Colonic mucosa (tissue), 4 donors: Measurements from ENCODE around the gene PASK. TPM values are rescaled to one million over a fixed set of nuclear protein-coding genes. Genes with fewer than 3 reads are reported as not detected.

Experiments used
- DNase-seq: peaks from one replicate; pipeline ENCODE4 v3.0.0-alpha.2; 2020
- H3K27ac ChIP-seq: fragments of 200-600 bp; one replicate; pipeline ENCODE4 v1.8.0; 2021
- H3K27me3 ChIP-seq: fragments of 200-600 bp; one replicate; pipeline ENCODE4 v1.8.0; 2021
- H3K36me3 ChIP-seq: fragments of 200-600 bp; one replicate; pipeline ENCODE4 v1.8.0; 2021
- H3K4me1 ChIP-seq: fragments of 200-600 bp; one replicate; pipeline ENCODE4 v1.8.0; 2021; ENCODE audit warnings: mild to moderate bottlenecking
- H3K4me3 ChIP-seq: fragments of 200-600 bp; one replicate; pipeline ENCODE4 v1.8.0; 2021
- H3K9ac ChIP-seq, 2 donors: one replicate each; pipeline ENCODE4 v1.7.0; 2013; ENCODE audit warnings: control low read depth in 2 of 2, low read depth in 2 of 2, low read length in 2 of 2
- H3K9me3 ChIP-seq: fragments of 200-600 bp; one replicate; pipeline ENCODE4 v1.8.0; 2021
- CTCF ChIP-seq: fragments of 200-600 bp; IDR thresholded peaks from one replicate; pipeline ENCODE4 v1.8.0; 2022; ENCODE audit warnings: antibody characterized with exemption, mild to moderate bottlenecking
- intact Hi-C: fragments of 100-400 bp; cut with DNase I; formaldehyde crosslinking; loops from one replicate; pipeline ENCODE4 v1.14.1; 2022
- total RNA-seq, 2 donors: library from RNA; stranded (reverse); fragmentation: NEBNext Ultra II Directional in 1 of 2; extraction: Animal tissue kit (Norgen Biotek cat#: 25700) in 1 of 2; gene quantifications; one replicate each; pipeline ENCODE4 v1.2.1, GENCODE V29; 2021
- donor health status: healthy.
- donor health status: DM: no; HTN: no; CAD: no.
- donor health status: DM: no; HTN: no; CAD: no.

PASK gene
- total RNA-seq, 2 donors from 2014 or later = 5.6 to 39.2 TPM

DNA sequence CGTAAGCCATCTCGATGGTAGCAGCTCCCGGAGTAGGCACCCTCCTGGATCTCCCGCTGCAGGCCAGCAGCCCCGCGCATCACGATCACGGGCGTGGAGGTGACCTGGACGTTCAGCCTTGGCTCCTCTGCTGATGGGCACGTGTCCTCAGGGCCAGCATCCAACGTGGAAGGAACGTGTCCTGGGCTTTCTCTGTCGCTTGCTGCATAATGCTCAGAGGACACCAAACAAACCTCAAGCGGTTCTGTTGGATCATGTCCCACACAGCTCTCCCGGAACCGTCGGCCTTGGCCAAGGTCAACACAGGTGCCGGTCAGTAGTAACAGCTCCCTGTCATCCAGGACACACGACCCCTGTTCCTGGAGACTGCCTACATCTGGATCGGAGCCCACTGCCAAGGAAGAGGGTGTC lies 23.1 kb downstream of the PASK start:
- H3K27ac ChIP-seq = no peak overlapping the region
- DNase-seq = no peak
- H3K9me3 ChIP-seq = no peaks in the 10 kb centered on the region
- H3K4me1 ChIP-seq = no peaks in the 10 kb centered on the region
- intact Hi-C loops = no loop called here
- no peak overlapping the region for H3K4me3 ChIP-seq
- no peak for TF ChIP-seq CTCF
- no peaks in the 10 kb centered on the region for H3K27me3 ChIP-seq
- no peak overlapping the region for H3K9ac ChIP-seq
- no peaks in the 10 kb centered on the region for H3K36me3 ChIP-seq

DNA sequence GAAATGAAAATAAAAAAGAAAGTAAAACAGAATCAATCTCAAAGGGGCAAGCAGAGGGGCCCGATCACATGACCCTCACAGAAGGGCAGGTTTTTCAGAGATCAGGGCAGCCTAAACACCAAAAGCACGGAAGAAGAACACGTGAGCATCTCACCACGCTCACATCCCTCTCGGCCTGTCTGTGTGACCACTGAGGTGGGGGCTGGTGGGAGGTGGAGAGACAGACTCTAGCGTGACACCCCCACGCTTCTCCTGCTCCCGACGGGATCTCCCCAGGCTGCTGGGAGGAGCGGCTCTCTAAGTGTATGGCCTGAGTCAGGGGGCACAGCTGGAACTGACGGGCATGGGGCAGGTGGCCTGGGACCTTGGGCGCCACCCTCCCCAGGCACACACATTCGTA lies 23.6 kb downstream of the PASK start:
- no peak overlapping the region for H3K4me3 ChIP-seq
- H3K9me3 ChIP-seq = no peaks in the 10 kb centered on the region
- intact Hi-C loops = no loop called here
- no peak for DNase-seq
- no peaks in the 10 kb centered on the region for H3K4me1 ChIP-seq
- H3K9ac ChIP-seq = no peak overlapping the region
- no peak for TF ChIP-seq CTCF
- no peaks in the 10 kb centered on the region for H3K27me3 ChIP-seq
- no peaks in the 10 kb centered on the region for H3K36me3 ChIP-seq
- no peak overlapping the region for H3K27ac ChIP-seq

DNA sequence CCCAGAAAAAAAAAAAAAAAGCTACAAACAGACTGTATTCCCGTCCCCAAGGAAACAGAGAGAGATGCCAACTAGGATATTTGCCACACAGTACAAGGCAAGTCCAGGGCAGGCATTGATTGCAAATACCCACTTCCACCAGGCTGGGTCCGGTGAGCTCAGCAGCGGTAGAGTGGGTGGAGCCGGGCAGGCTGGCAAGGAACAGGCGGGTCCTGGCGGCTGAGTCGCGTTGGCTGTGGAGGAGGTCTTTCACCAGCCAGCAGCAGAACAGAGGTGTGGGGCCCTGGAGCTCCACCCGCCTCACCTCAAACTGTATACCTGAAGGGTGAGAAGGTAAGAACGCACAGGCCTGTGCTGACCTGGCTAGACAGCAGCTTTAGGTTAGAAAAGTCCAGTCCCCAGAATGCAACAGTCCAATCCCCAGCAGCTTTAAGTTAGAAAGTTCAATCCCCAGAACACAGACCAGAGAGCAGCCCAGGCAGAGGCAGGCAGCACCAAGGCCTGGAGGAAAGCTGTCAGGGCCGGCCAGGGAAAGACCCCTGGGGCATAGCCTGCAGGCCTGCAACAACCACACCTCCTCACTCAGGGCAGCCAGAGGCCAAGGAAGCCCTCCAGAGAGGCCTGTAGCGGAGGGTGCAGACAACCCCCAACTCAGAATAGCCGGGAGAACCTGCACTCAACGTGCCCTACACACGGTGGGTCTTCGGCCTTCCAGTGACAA lies 25.3 kb downstream of the PASK start:
- no peak overlapping the region for H3K27ac ChIP-seq

GRCh38 chr2:241122376-241123002 lies 26.8 kb downstream of the PASK start:
- H3K4me3 ChIP-seq = no peak overlapping the region
- intact Hi-C loops = no loop called here
- no peaks in the 10 kb centered on the region for H3K4me1 ChIP-seq
- no peak overlapping the region for H3K27ac ChIP-seq
- no peaks in the 10 kb centered on the region for H3K9me3 ChIP-seq
- no peak overlapping the region for H3K9ac ChIP-seq
- DNase-seq = no peak
- no peaks in the 10 kb centered on the region for H3K27me3 ChIP-seq
- TF ChIP-seq CTCF = no peak
- no peaks in the 10 kb centered on the region for H3K36me3 ChIP-seq

More for the DNA sequence above, 25.3 kb downstream of the PASK start:
- no peak for TF ChIP-seq CTCF
- no peaks in the 10 kb centered on the region for H3K9me3 ChIP-seq
- H3K27me3 ChIP-seq = no peaks in the 10 kb centered on the region
- intact Hi-C loops = no loop called here
- no peak for DNase-seq
- H3K9ac ChIP-seq = no peak overlapping the region
- H3K4me1 ChIP-seq = no peaks in the 10 kb centered on the region
- H3K4me3 ChIP-seq = no peak overlapping the region
- no peaks in the 10 kb centered on the region for H3K36me3 ChIP-seq

DNA sequence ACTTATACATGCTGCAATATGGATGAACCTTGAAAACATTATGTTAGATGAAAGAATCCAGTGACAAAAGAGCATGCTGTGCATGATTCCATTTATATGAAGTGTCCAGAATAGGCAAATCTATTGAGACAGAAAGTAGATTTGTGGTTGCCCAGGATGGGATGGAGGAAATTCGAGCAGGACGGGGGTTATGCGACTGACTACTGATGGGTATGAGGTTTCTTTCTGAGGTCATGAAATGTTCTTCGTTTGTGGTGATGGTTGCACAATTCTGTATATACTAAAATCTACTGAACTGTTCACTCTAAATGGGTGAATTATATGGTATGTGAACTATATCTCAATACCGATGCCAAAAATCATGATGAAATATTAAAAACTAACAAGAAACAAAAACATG lies 28.3 kb downstream of the PASK start:
- Histone ChIP-seq H3K27ac (no peak overlapping the region), H3K9ac (no peak overlapping the region), H3K9me3 (no peaks in the 10 kb centered on the region), H3K4me3 (no peak overlapping the region), H3K27me3 (no peaks in the 10 kb centered on the region), H3K36me3 (no peaks in the 10 kb centered on the region), H3K4me1 (no peaks in the 10 kb centered on the region)
- TF ChIP-seq CTCF = no peak
- intact Hi-C loops = no loop called here
- no peak for DNase-seq
